HG03354 (cell line): Measurements from ENCODE around the gene SNX25.
"Not testable (repeated sequence)": the region's sequence is repeated elsewhere in the genome, so short reads cannot be mapped to it uniquely, and the experiment has no call there.

Experiments used
- ATAC-seq: cut with Tn5 transposase; IDR thresholded peaks from one replicate; pipeline ENCODE4 v1.9.1; 2021; ENCODE audit warnings: mild to moderate bottlenecking; ENCODE audit not compliant: unreplicated experiment, poor library complexity, severe bottlenecking

SNX25 gene

DNA sequence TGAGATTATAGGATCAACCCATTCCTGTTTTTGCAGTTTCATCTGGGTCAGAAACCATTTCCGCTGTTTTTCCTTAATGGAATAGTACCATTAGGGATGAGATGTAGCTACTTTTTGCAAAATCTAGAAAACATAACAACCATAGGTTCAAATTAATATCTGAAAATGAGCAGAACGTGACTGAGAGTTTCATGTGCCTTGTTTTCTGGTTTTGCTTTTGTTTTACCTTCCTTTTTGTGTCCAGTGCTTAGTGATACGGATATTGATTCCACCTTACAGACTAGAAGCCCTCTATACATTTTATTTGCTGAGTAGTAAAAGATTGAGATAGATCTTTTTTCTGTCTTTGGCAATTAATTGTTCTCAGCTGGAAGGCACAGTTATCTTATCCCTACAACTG is 46.5 kb downstream of the SNX25 start:
- peak; percentile 62 for ATAC-seq

DNA sequence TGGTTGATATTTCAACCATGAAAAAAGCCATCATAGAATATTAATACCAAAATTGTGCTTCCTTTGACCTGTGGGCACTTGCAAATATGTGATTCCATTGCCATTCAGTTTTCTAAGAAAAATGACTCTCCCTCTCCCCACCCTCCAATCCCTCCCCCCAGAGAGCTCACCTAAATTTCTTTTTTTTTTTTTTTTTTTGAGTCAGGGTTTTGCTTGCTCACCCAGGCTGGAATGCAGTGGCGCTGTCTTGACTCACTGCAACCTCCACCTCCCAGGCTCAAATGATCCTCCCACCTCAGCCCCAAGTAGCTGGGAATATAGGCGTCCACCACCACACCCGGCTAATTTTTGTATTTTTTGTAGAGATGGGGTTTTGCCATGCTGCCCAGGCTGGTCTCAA is 47.0 kb downstream of the SNX25 start:
- ATAC-seq: no peak

DNA sequence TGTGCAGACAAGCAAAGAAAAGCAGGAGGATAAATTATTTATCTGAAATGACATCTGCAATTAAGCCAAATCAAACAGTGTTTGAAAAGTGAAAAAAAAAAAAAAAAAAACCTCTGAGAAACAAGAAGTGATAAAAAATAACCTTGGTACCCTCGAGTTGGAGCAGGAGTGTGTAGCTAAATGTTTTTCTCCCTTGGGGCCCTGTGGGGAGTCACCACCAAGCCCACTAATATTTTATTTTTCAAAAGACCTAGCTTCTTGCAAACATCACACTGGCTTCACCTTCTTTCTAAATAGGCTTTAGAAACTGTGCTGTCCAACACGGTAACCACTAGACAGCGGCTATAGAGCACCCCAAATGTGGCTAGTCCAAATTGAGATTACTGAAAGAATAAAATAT is 47.7 kb downstream of the SNX25 start:
- no peak for ATAC-seq

- ATAC-seq: no peak
Observed at GRCh38 chr4:185257694-185258093, 48.3 kb downstream of the SNX25 start.

GRCh38 chr4:185258741-185259140 is 49.3 kb downstream of the SNX25 start:
- ATAC-seq: not testable (repeated sequence)

DNA sequence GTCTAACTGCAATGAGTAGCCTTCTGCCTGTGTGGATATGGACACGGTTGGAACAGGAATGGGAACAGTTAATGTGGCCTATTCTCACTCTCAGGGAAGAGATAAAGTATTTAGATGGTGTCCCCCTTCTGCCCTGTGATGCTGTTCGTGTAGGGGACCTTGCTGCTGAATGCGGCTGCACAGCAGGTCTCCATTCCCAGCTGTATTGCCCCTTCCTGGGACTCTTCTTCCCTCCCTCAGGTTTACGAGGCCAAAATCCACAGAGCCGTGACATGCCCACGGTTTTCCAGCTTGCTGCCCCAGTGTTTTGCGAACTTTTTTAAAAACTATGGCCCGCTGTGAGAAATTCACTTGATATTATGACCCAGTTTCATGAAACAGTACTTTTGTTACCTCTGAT is 50.3 kb downstream of the SNX25 start:
- ATAC-seq: no peak

DNA sequence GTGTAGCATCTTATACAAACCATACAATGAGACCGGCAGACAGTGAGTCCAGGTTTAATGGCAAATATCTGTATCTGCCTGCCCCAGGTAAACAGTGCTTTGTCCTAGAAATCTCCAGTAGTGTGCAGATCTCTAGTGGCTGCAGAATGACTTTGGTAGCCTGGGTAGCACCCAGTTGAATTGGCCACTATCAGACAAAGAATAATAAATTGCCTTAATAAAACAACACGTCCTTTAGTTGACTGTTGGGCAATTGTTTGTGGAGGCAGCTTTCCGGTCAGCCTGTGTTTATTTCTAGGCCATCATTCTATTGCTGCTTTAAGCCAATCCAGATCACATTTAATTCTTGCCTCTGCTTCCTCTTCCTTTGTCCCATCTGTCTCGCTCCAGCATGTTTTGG is 52.5 kb downstream of the SNX25 start:
- ATAC-seq: no peak

DNA sequence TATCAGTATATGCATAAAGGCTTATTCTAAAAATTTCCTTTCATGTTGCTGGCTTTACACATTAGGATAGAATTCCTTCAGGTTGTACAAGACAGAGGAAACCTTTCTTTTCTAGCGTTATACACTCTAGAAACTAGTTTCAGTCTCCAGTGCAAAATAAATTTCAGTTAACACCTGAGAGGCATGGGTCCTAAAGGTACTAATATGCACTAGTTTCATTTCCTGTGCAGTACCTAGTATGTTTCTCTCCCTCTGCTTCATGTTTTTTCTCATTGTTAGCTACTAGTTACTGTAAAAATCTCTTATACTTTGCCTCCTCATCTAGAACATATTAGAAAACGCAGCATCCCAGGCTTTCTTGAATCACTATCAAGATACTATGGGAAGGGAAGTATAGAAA is 54.0 kb downstream of the SNX25 start:
- peak; percentile 61 for ATAC-seq

- ATAC-seq: peak; percentile 85
Observed at GRCh38 chr4:185265942-185266341, 56.5 kb downstream of the SNX25 start.

GRCh38 chr4:185269286-185269685 is 59.9 kb downstream of the SNX25 start:
- no peak for ATAC-seq

- ATAC-seq: no peak
Observed at GRCh38 chr4:185270037-185270436, 60.6 kb downstream of the SNX25 start.

- ATAC-seq: no peak
Observed at GRCh38 chr4:185270885-185271284, 61.5 kb downstream of the SNX25 start.

DNA sequence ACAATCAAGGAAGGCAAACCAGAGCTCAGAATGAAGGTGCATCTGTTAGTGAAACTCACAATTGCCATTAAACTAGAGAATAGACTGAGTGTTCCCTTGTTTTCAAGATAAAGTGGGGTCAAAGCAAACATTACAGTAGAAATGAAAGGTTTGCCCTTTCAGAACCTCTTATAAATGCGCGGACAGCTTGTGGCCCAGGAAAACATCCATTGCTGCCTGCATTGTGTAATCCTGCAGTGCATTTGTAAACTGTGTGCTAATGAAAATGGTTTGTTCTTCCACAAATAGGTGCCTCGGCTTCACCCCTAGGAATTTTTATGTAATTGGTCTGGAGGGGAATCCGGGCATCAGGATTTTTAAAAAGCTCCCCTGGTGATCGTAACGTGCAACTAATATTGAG is 62.8 kb downstream of the SNX25 start:
- no peak for ATAC-seq

GRCh38 chr4:185275501-185275900 is 66.1 kb downstream of the SNX25 start:
- ATAC-seq: no peak

DNA sequence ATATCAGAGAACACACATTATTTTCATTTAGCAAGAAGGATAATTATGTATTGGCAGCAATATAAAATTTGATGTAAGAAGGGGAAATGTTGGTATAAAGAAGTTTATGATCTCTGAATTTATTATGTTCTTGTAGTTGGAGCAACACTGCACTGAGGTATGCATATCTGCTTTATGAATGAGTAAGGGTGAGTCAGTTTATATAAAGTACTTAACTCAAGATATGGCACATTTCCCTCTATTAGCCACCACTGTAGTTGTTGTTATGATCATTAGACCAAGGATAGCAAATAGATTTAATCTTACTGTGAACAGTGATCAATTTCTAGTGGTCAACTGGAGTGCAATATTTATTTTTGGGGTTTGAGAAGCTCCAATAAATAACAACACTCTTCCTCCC is 66.6 kb downstream of the SNX25 start:
- no peak for ATAC-seq

GRCh38 chr4:185278716-185279115 is 69.3 kb downstream of the SNX25 start:
- ATAC-seq: no peak

DNA sequence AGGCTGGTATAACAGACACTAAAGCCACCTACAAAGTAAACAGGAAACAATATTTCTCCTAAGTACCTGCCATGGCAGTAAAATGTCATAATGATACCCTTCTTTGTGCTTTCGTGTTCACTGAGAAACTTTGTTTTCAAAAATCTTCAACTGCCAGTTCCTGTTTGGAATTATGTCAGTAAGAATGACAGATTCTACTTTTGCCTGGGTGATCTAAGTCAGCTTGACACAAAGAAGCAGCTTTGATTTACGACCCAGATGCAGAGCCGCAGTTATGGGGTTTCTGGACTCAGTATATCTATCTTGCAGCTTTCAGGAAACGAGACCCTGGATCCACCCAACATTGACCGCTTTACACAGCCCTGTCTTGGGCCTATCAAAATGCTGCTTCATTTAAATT is 71.2 kb downstream of the SNX25 start:
- peak; percentile 50 for ATAC-seq

- no peak for ATAC-seq
Observed at GRCh38 chr4:185282968-185283367, 73.6 kb downstream of the SNX25 start.

DNA sequence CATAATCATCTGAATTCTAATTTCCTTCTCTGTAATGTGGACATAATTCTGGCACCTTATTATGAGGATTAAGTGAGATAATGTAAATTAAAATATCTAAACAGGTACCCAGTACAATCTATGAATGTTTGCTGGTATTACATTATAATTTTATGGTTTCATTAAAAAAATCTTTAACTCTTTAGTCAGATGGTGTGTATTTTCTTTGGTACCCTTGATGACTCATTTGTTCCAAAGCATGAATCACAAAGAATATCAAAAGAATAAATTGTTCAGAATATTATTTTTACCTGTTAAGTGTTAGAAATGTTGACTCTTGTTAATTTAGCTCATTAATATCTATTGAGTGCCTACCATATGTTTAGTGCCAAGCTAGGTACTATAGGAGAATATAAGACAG is 74.3 kb downstream of the SNX25 start:
- no peak for ATAC-seq

DNA sequence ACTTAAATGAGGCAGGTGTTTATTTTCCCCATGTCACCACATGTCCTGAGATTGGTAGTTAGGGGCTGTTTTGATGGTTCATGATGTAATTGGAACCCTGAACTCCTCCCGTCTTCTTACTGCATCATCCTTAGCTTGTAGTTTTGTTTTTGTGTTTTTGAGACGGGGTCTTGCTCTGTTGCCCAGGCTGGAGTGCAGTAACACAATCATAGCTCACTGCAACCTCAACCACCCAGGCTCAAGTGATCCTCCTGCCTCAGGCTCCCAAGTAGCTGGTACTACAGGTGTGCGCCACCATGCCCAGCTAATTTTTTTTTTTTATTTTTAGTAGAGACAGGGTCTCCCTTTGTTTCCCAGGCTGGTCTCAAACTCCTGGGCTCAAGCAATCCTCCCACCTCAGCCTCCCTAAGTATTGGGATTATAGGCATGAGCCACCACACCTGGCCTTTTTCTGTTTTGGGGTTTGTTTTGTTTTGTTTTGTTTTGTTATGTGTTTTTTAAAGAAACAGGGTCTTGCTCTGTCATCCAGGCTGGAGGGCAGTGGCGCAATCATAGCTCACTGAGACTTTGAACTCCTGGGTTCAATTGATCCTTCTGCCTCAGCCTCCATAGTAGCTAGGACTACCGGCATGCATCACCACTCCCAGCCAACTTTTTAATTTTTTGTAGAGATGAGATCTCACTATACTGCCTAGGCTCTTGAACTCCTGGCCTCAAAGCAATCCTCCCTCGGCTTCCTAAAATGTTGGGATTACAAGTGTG is 76.4 kb downstream of the SNX25 start:
- no peak for ATAC-seq

- ATAC-seq: no peak
Observed at GRCh38 chr4:185286571-185286970, 77.2 kb downstream of the SNX25 start.

DNA sequence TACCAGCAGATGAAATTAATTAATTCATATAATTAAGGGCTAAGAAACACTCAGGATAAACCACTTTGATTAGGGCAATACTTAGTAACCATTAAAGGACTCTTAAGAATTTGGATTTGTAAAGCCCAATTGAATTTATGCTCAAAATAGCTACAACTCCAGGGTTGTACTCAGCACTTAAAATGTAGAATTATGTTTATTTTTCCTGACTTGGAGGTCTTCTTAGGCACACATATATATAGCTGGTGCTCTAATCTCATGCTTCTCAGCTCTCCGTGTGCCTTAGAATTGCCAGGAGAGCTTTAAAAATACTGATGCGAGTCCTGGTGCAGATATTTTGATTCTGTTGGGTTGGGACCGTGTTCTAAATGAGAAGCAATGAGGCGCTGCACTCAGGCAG is 77.6 kb downstream of the SNX25 start:
- no peak for ATAC-seq
